WTC11 (cell line): ENCODE results near the gene C2orf72. TPM values are rescaled to one million over a fixed set of nuclear protein-coding genes. Genes with fewer than 3 reads are reported as not detected.

ENCODE experiments used
- ATAC-seq: fragments of 200-7000 bp; cut with Tn5 transposase; 2 replicates; pipeline ENCODE4 v1.10.0; 2021; ENCODE audit warnings: mild to moderate bottlenecking, moderate library complexity
- CTCF ChIA-PET: fragments of 300-600 bp; sonication (Branson Sonifier 250); formaldehyde crosslinking; loops from one replicate; lab custom pipeline; 2021; ENCODE audit warnings: antibody characterized with exemption; lab: Charles Lee
- POLR2A ChIA-PET: fragments of 350-600 bp; sonication (Branson Sonifier 250); formaldehyde crosslinking; loops from one replicate; lab custom pipeline; 2021; ENCODE audit warnings: antibody characterized with exemption; lab: Charles Lee
- DNase-seq: peaks from one replicate; pipeline ENCODE4 v3.0.0; 2021; ENCODE audit warnings: low spot score
- H3K27ac Mint-ChIP-seq: 2 replicates; pipeline ENCODE4 v1.8.0; 2021; ENCODE audit warnings: mixed read lengths
- H3K27me3 Mint-ChIP-seq: 2 replicates; pipeline ENCODE4 v1.8.0; 2021; ENCODE audit warnings: low read depth, mild to moderate bottlenecking, moderate library complexity, mixed read lengths
- H3K36me3 Mint-ChIP-seq: 2 replicates; pipeline ENCODE4 v1.8.0; 2021; ENCODE audit warnings: mixed read lengths
- H3K4me1 Mint-ChIP-seq: 2 replicates; pipeline ENCODE4 v1.8.0; 2022; ENCODE audit warnings: mixed read lengths
- H3K4me3 Mint-ChIP-seq: 2 replicates; pipeline ENCODE4 v1.8.0; 2021; ENCODE audit warnings: mild to moderate bottlenecking, moderate library complexity, mixed read lengths
- H3K9me3 Mint-ChIP-seq: 2 replicates; pipeline ENCODE4 v1.8.0; 2021; ENCODE audit warnings: mixed read lengths
- CREB1 ChIP-seq: sonication (generic); formaldehyde crosslinking; IDR thresholded peaks from 2 replicates; pipeline ENCODE4 v1.8.0; 2023; ENCODE audit warnings: mild to moderate bottlenecking, missing genetic modification reagents
- ESRRA ChIP-seq: sonication (generic); formaldehyde crosslinking; IDR thresholded peaks from 2 replicates; pipeline ENCODE4 v1.8.1; 2022; ENCODE audit warnings: mild to moderate bottlenecking, missing genetic modification reagents, borderline replicate concordance
- FOXJ3 ChIP-seq: sonication (generic); formaldehyde crosslinking; IDR thresholded peaks from 2 replicates; pipeline ENCODE4 v1.9.0; 2021; ENCODE audit warnings: missing genetic modification reagents, mild to moderate bottlenecking, borderline replicate concordance
- FOXK1 ChIP-seq: sonication (generic); formaldehyde crosslinking; IDR thresholded peaks from 2 replicates; pipeline ENCODE4 v1.8.0; 2022; ENCODE audit warnings: mild to moderate bottlenecking, moderate library complexity, missing genetic modification reagents
- GABPB1 ChIP-seq: sonication (generic); formaldehyde crosslinking; IDR thresholded peaks from 2 replicates; pipeline ENCODE4 v1.8.1; 2023; ENCODE audit warnings: mild to moderate bottlenecking, missing genetic modification reagents
- IRF2 ChIP-seq: sonication (generic); formaldehyde crosslinking; IDR thresholded peaks from 2 replicates; pipeline ENCODE4 v1.8.0; 2022; ENCODE audit warnings: low read depth, missing genetic modification reagents, borderline replicate concordance
- RELA ChIP-seq: sonication (generic); formaldehyde crosslinking; IDR thresholded peaks from 2 replicates; pipeline ENCODE4 v1.8.1; 2022; ENCODE audit warnings: missing genetic modification reagents, mild to moderate bottlenecking, borderline replicate concordance
- TP53 ChIP-seq: sonication (generic); formaldehyde crosslinking; IDR thresholded peaks from 2 replicates; pipeline ENCODE4 v1.8.1; 2023; ENCODE audit warnings: mild to moderate bottlenecking, missing genetic modification reagents
- ZNF219 ChIP-seq: sonication (generic); formaldehyde crosslinking; IDR thresholded peaks from 2 replicates; pipeline ENCODE4 v1.8.0; 2023; ENCODE audit warnings: missing genetic modification reagents, mild to moderate bottlenecking, borderline replicate concordance
- ZNF232 ChIP-seq: sonication (generic); formaldehyde crosslinking; IDR thresholded peaks from 2 replicates; pipeline ENCODE4 v1.8.0; 2022; ENCODE audit warnings: mild to moderate bottlenecking, missing genetic modification reagents
- total RNA-seq: library from RNA; stranded (reverse); gene quantifications from 3 replicates; pipeline ENCODE4 v1.2.3, GENCODE V29; 2021
- TF ChIP-seq, protein P1 (sequence below): fragments of 250-450 bp; sonication (Bioruptor Pico); IDR thresholded peaks from 2 replicates; pipeline ENCODE4 v2.1.2; 2022; ENCODE audit warnings: mild to moderate bottlenecking, moderate library complexity
- TF ChIP-seq, protein P2 (sequence below): sonication (generic); formaldehyde crosslinking; conservative IDR thresholded peaks from 2 replicates; pipeline ENCODE4 v1.8.1; 2022; ENCODE audit warnings: mild to moderate bottlenecking, missing genetic modification reagents
- TF ChIP-seq, protein P3 (sequence below): sonication (generic); formaldehyde crosslinking; IDR thresholded peaks from 2 replicates; pipeline ENCODE4 v1.8.1; 2023; ENCODE audit warnings: mild to moderate bottlenecking, moderate library complexity, missing genetic modification reagents
- TF ChIP-seq, protein P4 (sequence below): sonication (generic); formaldehyde crosslinking; IDR thresholded peaks from 2 replicates; pipeline ENCODE4 v1.8.1; 2022; ENCODE audit warnings: mild to moderate bottlenecking, missing genetic modification reagents, moderate library complexity, borderline replicate concordance
- TF ChIP-seq, protein P5 (sequence below): fragments of 250-450 bp; sonication (Bioruptor Pico); conservative IDR thresholded peaks from 2 replicates; pipeline ENCODE4 v1.9.0; 2021; ENCODE audit warnings: mild to moderate bottlenecking
- TF ChIP-seq, protein P6 (sequence below): fragments of 250-450 bp; sonication (Bioruptor Pico); IDR thresholded peaks from 2 replicates; pipeline ENCODE4 v1.9.0; 2021; ENCODE audit warnings: mild to moderate bottlenecking
- TF ChIP-seq, protein P7 (sequence below): sonication (generic); formaldehyde crosslinking; IDR thresholded peaks from 2 replicates; pipeline ENCODE4 v1.8.1; 2023; ENCODE audit warnings: mild to moderate bottlenecking, missing genetic modification reagents
- TF ChIP-seq, protein P8 (sequence below): sonication (generic); formaldehyde crosslinking; conservative IDR thresholded peaks from 2 replicates; pipeline ENCODE4 v1.8.1; 2023; ENCODE audit warnings: mild to moderate bottlenecking, low read depth, missing genetic modification reagents, moderate library complexity

Gene C2orf72
- total RNA-seq, 1 experiment from 2014 or later: 1.7 TPM

DNA sequence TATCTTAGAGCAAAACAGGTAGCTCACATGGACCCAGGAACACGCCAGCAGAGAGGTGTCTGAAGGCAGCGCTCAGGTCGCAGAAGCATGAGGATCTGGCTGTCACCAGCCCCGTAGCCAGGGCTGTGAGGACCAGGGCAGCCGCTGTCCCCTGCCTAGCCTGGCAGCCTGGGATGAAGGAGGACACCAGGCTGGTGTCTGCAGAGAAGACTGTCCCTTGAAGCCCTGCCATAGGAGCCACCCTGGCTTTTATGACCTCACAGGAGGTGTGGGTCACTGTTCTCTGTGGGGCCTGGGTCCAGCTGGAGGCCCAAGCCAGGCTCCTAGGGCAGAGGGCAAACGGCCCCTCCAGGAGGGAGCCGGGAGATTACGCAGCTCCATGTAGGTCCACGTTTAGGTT lies 41.5 kb upstream of the C2orf72 start, which contains the start of gene SPATA3 (continued):
- no peak for TF ChIP-seq ZNF219 (CRISPR knock-in tag)
- TF ChIP-seq ESRRA: no peak
- no peak for TF ChIP-seq FOXJ3

DNA sequence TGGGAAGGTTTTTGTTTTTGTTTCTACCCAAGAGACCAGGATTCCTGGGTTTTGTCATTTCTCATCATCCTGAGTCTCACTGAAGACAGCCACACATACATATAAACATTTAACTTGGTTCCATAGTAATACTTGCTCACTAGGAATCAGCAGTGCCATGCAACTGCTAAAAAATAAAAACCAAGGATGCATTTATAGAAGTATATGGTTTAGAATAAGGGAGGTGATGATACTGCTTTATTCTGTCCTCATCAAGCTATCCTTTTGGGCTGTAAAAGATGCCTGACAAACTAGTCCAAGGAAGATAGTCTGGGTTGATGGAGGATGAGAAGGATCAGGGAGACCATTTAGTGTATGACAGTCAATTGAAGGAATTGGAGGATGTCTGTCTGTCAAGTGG lies 40.7 kb upstream of the C2orf72 start:
- no peak for ATAC-seq
- no peak overlapping the region for H3K4me3 Mint-ChIP-seq
- TF ChIP-seq TP53 (CRISPR knock-in tag) (no peak), RELA (CRISPR knock-in tag) (no peak), GABPB1 (CRISPR knock-in tag) (no peak), CREB1 (no peak), ZNF232 (no peak)
- TF ChIP-seq, protein P1, sequence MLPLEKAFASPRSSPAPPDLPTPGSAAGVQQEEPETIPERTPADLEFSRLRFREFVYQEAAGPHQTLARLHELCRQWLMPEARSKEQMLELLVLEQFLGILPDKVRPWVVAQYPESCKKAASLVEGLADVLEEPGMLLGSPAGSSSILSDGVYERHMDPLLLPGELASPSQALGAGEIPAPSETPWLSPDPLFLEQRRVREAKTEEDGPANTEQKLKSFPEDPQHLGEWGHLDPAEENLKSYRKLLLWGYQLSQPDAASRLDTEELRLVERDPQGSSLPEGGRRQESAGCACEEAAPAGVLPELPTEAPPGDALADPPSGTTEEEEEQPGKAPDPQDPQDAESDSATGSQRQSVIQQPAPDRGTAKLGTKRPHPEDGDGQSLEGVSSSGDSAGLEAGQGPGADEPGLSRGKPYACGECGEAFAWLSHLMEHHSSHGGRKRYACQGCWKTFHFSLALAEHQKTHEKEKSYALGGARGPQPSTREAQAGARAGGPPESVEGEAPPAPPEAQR (CRISPR knock-in tag): no peak
- TF ChIP-seq, protein P2, sequence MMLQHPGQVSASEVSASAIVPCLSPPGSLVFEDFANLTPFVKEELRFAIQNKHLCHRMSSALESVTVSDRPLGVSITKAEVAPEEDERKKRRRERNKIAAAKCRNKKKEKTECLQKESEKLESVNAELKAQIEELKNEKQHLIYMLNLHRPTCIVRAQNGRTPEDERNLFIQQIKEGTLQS (CRISPR knock-in tag): no peak
- TF ChIP-seq, protein P3, sequence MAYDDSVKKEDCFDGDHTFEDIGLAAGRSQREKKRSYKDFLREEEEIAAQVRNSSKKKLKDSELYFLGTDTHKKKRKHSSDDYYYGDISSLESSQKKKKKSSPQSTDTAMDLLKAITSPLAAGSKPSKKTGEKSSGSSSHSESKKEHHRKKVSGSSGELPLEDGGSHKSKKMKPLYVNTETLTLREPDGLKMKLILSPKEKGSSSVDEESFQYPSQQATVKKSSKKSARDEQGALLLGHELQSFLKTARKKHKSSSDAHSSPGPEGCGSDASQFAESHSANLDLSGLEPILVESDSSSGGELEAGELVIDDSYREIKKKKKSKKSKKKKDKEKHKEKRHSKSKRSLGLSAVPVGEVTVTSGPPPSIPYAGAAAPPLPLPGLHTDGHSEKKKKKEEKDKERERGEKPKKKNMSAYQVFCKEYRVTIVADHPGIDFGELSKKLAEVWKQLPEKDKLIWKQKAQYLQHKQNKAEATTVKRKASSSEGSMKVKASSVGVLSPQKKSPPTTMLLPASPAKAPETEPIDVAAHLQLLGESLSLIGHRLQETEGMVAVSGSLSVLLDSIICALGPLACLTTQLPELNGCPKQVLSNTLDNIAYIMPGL (CRISPR knock-in tag): no peak
- TF ChIP-seq, protein P4, sequence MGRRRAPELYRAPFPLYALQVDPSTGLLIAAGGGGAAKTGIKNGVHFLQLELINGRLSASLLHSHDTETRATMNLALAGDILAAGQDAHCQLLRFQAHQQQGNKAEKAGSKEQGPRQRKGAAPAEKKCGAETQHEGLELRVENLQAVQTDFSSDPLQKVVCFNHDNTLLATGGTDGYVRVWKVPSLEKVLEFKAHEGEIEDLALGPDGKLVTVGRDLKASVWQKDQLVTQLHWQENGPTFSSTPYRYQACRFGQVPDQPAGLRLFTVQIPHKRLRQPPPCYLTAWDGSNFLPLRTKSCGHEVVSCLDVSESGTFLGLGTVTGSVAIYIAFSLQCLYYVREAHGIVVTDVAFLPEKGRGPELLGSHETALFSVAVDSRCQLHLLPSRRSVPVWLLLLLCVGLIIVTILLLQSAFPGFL (CRISPR knock-in tag): no peak
- TF ChIP-seq, protein P5, sequence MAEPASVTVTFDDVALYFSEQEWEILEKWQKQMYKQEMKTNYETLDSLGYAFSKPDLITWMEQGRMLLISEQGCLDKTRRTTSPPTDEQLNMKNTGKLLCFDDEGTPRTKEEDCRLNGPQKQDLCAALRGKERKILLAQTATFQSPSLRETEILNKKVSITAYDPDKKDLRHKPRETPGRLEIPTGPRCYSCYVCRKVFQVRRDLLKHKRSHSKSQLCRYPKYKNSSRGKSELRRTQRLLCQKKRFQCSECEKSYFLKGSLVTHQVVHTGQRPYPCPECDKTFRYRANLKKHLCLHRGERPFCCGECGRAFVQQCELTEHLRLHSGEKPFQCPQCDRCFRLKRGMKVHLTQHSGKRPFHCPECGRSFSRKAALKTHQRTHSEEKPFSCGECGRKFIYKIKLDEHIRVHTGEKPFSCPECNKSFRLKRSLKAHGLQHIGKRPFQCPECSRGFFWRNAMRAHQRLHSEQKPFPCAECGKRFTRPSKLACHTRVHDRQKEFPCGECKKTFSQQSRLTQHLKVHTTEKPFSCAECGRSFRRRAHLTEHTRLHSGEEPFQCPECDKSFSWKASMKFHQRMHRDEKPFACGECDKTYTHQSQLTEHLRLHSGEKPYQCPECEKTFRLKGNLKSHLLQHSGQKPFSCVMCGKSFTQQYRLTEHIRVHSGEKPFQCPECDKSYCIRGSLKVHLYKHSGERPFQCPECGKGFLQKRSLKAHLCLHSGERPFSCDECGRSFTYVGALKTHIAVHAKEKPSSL: no peak
- peaks cover 8% of the 10 kb centered on the region; the same call in 1 of the 2 replicates for H3K4me1 Mint-ChIP-seq
- CTCF ChIA-PET: interaction anchor here (1.0 to 2.3 kb wide), 2 partner anchors 60 to 72 kb away, joined by 3 to 5 read pairs; partner anchors contain the start of gene PSMD1
- POLR2A ChIA-PET: no interaction called here
- no peak for DNase-seq
- peaks cover 16% of the 10 kb centered on the region for H3K9me3 Mint-ChIP-seq
- no peaks in the 10 kb centered on the region for H3K36me3 Mint-ChIP-seq
- peaks cover 10% of the 10 kb centered on the region for H3K27me3 Mint-ChIP-seq
- H3K27ac Mint-ChIP-seq: no peak overlapping the region

DNA sequence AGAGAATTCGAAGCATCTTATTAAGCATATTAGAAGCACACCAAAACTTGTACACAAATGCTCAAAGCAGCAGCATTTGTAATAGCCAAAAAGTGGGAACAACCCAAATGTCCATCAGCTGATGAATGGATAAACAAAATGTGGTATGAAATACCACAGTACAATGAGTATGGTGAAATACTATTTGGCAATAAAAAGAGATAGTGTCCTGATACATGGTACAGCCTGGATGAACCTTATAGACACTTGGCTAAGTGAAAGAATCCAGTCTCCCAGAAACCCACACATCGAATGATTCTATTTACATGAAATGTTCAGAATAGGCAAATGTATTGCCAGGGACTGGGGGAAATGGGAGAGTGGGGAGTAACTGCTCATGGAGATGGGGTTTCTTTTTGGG lies 38.4 kb upstream of the C2orf72 start:
- CTCF ChIA-PET: interaction anchor here (1.2 to 2.3 kb wide), 5 partner anchors 13 to 175 kb away, joined by 5 to 22 read pairs (median 10); partner anchors contain the start of gene PSMD1
- TF ChIP-seq IRF2 (no peak), FOXK1 (CRISPR knock-in tag) (no peak), FOXJ3 (no peak), TP53 (CRISPR knock-in tag) (no peak)
- TF ChIP-seq, protein P6, sequence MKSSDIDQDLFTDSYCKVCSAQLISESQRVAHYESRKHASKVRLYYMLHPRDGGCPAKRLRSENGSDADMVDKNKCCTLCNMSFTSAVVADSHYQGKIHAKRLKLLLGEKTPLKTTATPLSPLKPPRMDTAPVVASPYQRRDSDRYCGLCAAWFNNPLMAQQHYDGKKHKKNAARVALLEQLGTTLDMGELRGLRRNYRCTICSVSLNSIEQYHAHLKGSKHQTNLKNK: no peak
- TF ChIP-seq, protein P7, sequence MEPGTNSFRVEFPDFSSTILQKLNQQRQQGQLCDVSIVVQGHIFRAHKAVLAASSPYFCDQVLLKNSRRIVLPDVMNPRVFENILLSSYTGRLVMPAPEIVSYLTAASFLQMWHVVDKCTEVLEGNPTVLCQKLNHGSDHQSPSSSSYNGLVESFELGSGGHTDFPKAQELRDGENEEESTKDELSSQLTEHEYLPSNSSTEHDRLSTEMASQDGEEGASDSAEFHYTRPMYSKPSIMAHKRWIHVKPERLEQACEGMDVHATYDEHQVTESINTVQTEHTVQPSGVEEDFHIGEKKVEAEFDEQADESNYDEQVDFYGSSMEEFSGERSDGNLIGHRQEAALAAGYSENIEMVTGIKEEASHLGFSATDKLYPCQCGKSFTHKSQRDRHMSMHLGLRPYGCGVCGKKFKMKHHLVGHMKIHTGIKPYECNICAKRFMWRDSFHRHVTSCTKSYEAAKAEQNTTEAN (CRISPR knock-in tag): no peak
- TF ChIP-seq, protein P8, sequence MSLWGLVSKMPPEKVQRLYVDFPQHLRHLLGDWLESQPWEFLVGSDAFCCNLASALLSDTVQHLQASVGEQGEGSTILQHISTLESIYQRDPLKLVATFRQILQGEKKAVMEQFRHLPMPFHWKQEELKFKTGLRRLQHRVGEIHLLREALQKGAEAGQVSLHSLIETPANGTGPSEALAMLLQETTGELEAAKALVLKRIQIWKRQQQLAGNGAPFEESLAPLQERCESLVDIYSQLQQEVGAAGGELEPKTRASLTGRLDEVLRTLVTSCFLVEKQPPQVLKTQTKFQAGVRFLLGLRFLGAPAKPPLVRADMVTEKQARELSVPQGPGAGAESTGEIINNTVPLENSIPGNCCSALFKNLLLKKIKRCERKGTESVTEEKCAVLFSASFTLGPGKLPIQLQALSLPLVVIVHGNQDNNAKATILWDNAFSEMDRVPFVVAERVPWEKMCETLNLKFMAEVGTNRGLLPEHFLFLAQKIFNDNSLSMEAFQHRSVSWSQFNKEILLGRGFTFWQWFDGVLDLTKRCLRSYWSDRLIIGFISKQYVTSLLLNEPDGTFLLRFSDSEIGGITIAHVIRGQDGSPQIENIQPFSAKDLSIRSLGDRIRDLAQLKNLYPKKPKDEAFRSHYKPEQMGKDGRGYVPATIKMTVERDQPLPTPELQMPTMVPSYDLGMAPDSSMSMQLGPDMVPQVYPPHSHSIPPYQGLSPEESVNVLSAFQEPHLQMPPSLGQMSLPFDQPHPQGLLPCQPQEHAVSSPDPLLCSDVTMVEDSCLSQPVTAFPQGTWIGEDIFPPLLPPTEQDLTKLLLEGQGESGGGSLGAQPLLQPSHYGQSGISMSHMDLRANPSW: no peak
- TF ChIP-seq, all 79 proteins: peak for 0
- H3K4me1 Mint-ChIP-seq: peaks cover 8% of the 10 kb centered on the region; the same call in 1 of the 2 replicates

More for the DNA sequence above, 38.4 kb upstream of the C2orf72 start:
- no peak overlapping the region for H3K4me3 Mint-ChIP-seq
- no peak overlapping the region for H3K27ac Mint-ChIP-seq
- no peaks in the 10 kb centered on the region for H3K36me3 Mint-ChIP-seq
- H3K9me3 Mint-ChIP-seq: peaks cover 19% of the 10 kb centered on the region
- ATAC-seq (no peak), DNase-seq (no peak)
- POLR2A ChIA-PET: no interaction called here
- H3K27me3 Mint-ChIP-seq: peaks cover 15% of the 10 kb centered on the region
